Natural killer cell (primary cell): ENCODE data around the gene BOD1L2. TPM values are rescaled to one million over a fixed set of nuclear protein-coding genes. Genes with fewer than 3 reads are reported as not detected.

Experiments
- ATAC-seq, 3 donors: fragments of 150-1000 bp in 2 of 3; fragments of 200-7000 bp in 1 of 3; cut with Tn5 transposase; 1 replicate in 1 of 3; 2 replicates in 2 of 3; pipeline ENCODE4 v1.10.0; 2021; ENCODE audit warnings: mild to moderate bottlenecking in 2 of 3, moderate library complexity in 2 of 3
- DNase-seq, 2 donors: peaks; one replicate each; pipeline versions ENCODE4 v3.0.0 to v3.0.0-alpha.2; 2013 to 2021; ENCODE audit warnings: mixed read lengths in 1 of 2
- H3K27ac ChIP-seq: one replicate; pipeline ENCODE4 v1.5.1; 2013; ENCODE audit warnings: mild to moderate bottlenecking, low read length
- H3K27me3 ChIP-seq: one replicate; pipeline ENCODE4 v1.6.1; 2013; ENCODE audit warnings: low read length; ENCODE audit not compliant: control insufficient read depth, insufficient read depth
- H3K36me3 ChIP-seq: one replicate; pipeline ENCODE4 v1.6.1; 2013; ENCODE audit warnings: low read length; ENCODE audit not compliant: control insufficient read depth, insufficient read depth
- H3K4me1 ChIP-seq: one replicate; pipeline ENCODE4 v1.6.1; 2013; ENCODE audit warnings: low read length; ENCODE audit not compliant: control insufficient read depth, insufficient read depth
- H3K4me3 ChIP-seq: one replicate; pipeline ENCODE4 v1.5.1; 2013; ENCODE audit warnings: low read length
- H3K9me3 ChIP-seq: one replicate; pipeline ENCODE4 v1.6.1; 2013; ENCODE audit warnings: low read length; ENCODE audit not compliant: control insufficient read depth, insufficient read depth
- H3K27ac Mint-ChIP-seq, 2 donors: one replicate each; pipeline ENCODE4 v1.8.0; 2022; ENCODE audit warnings: mild to moderate bottlenecking in 2 of 2, mixed read lengths in 2 of 2, moderate library complexity in 1 of 2
- H3K27me3 Mint-ChIP-seq, 2 donors: one replicate each; pipeline ENCODE4 v1.8.0; 2022; ENCODE audit warnings: low read depth in 2 of 2, mixed read lengths in 2 of 2
- H3K36me3 Mint-ChIP-seq: one replicate; pipeline ENCODE4 v1.8.0; 2022; ENCODE audit warnings: mixed read lengths
- H3K4me1 Mint-ChIP-seq, 2 donors: one replicate each; pipeline ENCODE4 v1.8.0; 2022; ENCODE audit warnings: mixed read lengths in 2 of 2
- H3K4me3 Mint-ChIP-seq: one replicate; pipeline ENCODE4 v1.8.0; 2022; ENCODE audit warnings: mild to moderate bottlenecking, moderate library complexity, mixed read lengths
- H3K9me3 Mint-ChIP-seq, 2 donors: one replicate each; pipeline ENCODE4 v1.8.0; 2022; ENCODE audit warnings: mixed read lengths in 2 of 2
- WGBS: methylation state at CpG from one replicate; pipeline ENCODE4 v1.1.7; 2013; ENCODE audit warnings: missing lambda C conversion rate; ENCODE audit not compliant: insufficient coverage; 5-methylcytosine and 5-hydroxymethylcytosine counted together
- intact Hi-C: fragments of 100-400 bp; cut with micrococcal nuclease; formaldehyde crosslinking; loops from one replicate; pipeline ENCODE4 v1.14.2; 2022
- total RNA-seq, 4 donors: library from RNA; stranded (reverse); fragments of 120-200 nt in 1 of 4; gene quantifications; one replicate each; pipeline versions ENCODE4 v1.2.3 to v1.2.4, GENCODE V29; 2013 to 2022
- TF ChIP-seq, protein P1 (sequence below): fragments of 200-600 bp; IDR thresholded peaks from one replicate; pipeline ENCODE4 v1.8.0; 2022; ENCODE audit warnings: antibody characterized with exemption

The BOD1L2 gene
- total RNA-seq, 3 donors from 2014 or later (not counting 1 experiment from before 2014, with no cell fraction given), result not detected

DNA sequence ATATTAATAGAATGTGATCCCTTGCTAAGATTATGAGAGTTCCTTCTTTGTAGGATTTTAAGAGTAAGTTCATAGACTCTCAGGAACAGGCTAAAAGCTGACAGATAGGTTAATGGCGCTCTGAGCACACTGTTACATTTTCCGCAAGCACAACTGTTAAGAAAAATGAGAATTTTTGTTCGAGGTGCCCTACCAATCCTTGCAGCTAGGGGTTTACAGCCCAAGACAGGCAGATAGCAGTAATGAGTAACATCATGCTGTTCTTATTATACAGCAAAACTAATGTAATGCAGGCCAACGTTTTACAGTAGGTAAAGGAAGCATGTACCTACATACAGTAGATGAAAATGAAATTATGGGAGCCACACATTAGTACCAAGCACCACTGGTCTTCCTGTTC is 11.2 kb upstream of the BOD1L2 start:
- Mint-ChIP-seq H3K4me1 (no peaks in the 10 kb centered on the region), H3K27ac (no peak overlapping the region), H3K4me3 (no peak overlapping the region), H3K27me3 (peaks cover 0 to 4% of the 10 kb centered on the region in 2 donors), H3K36me3 (no peaks in the 10 kb centered on the region), H3K9me3 (no peaks in the 10 kb centered on the region)
- intact Hi-C loops, result no loop called here
- ATAC-seq (no peak), DNase-seq (no peak)
- Histone ChIP-seq H3K36me3 (no peaks in the 10 kb centered on the region), H3K4me3 (no peak overlapping the region), H3K4me1 (no peaks in the 10 kb centered on the region), H3K27ac (no peak overlapping the region), H3K9me3 (no peaks in the 10 kb centered on the region), H3K27me3 (no peaks in the 10 kb centered on the region)
- TF ChIP-seq, protein P1, sequence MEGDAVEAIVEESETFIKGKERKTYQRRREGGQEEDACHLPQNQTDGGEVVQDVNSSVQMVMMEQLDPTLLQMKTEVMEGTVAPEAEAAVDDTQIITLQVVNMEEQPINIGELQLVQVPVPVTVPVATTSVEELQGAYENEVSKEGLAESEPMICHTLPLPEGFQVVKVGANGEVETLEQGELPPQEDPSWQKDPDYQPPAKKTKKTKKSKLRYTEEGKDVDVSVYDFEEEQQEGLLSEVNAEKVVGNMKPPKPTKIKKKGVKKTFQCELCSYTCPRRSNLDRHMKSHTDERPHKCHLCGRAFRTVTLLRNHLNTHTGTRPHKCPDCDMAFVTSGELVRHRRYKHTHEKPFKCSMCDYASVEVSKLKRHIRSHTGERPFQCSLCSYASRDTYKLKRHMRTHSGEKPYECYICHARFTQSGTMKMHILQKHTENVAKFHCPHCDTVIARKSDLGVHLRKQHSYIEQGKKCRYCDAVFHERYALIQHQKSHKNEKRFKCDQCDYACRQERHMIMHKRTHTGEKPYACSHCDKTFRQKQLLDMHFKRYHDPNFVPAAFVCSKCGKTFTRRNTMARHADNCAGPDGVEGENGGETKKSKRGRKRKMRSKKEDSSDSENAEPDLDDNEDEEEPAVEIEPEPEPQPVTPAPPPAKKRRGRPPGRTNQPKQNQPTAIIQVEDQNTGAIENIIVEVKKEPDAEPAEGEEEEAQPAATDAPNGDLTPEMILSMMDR, result no peak
- 80% methylated on average over 3 of the region's 4 CpGs for WGBS

DNA sequence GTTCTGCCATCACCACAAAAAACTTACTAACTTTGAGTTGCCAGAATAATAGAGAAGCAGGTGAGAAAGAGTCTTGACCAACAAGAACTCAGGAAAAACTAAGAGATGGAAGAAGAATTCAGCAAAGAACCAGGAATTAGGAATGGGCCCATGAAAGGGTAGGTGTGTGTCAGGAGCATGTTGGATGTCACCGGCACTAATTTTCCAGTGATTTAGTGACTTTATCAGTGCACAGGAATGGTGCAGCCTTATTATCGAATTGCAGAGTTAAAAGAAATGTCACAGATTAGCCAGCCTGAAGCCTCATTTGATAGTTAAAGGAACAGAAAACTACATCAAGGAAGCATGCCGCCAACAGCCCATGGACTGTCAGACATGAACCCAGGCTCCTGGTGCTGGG is 9.0 kb upstream of the BOD1L2 start:
- Histone ChIP-seq H3K36me3 (no peaks in the 10 kb centered on the region), H3K9me3 (no peaks in the 10 kb centered on the region), H3K4me3 (no peak overlapping the region), H3K27ac (no peak overlapping the region), H3K27me3 (no peaks in the 10 kb centered on the region), H3K4me1 (no peaks in the 10 kb centered on the region)
- H3K9me3 Mint-ChIP-seq, result no peaks in the 10 kb centered on the region
- DNase-seq, result no peak
- no peak overlapping the region for H3K27ac Mint-ChIP-seq
- no peaks in the 10 kb centered on the region for H3K36me3 Mint-ChIP-seq
- WGBS, result 95% methylated on average over 3 of the region's 3 CpGs
- H3K4me1 Mint-ChIP-seq, result no peaks in the 10 kb centered on the region
- TF ChIP-seq, protein P1, result no peak
- no peak for ATAC-seq
- H3K27me3 Mint-ChIP-seq, result peaks cover 0 to 4% of the 10 kb centered on the region in 2 donors
- intact Hi-C loops, result no loop called here
- no peak overlapping the region for H3K4me3 Mint-ChIP-seq

DNA sequence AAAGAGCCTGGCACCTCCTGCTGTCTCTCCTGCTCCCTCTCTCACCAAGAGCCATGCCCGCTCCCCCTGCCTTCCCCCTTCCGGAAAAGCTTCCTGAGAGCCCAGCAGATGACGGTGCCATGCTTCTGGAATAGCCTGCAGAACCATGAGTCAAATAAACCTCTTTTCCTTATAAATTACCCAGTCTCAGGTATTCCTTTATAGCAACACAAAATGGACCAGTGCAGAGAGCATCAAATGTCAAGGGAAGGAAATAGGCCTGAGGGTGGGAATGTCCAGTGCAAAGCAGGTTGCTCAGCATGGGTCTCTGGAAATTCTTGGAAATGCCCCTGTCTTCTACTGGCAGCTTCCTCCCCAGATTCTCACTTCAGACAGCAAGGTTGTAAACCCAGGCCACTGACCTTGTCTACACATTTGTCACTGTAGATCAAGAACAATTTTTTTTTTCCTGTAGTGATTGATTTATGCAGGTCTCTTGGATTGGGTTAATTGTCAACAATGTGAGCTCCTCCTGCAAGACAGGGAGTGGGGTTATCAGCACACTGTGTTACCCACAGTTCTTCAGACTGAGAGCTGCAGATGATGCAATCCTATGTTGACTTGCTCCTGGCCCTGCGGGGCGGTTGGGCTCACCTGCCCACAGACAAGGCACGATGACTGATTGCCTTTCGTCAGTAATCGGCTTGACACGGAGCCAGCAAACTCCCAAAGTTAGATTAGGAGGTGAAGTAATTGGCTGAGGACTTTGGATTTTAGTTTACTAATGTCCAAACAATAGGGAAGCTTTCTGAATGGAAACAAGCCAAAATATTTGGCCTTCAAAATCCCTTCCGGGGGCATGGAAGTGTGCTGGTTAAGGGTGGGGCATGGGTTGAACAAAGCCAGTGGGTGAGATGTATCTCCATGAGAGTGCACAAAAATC is 5.4 kb upstream of the BOD1L2 start:
- H3K4me1 ChIP-seq, result no peaks in the 10 kb centered on the region
- no peaks in the 10 kb centered on the region for H3K36me3 Mint-ChIP-seq
- no peak overlapping the region for H3K4me3 Mint-ChIP-seq
- ATAC-seq (no peak), DNase-seq (no peak)
- H3K27ac Mint-ChIP-seq, result no peak overlapping the region
- 79% methylated on average over 10 of the region's 10 CpGs for WGBS
- no peaks in the 10 kb centered on the region for H3K27me3 ChIP-seq
- no peaks in the 10 kb centered on the region for H3K4me1 Mint-ChIP-seq
- no peak overlapping the region for H3K27ac ChIP-seq
- intact Hi-C loops, result no loop called here
- H3K27me3 Mint-ChIP-seq, result peaks cover 0 to 6% of the 10 kb centered on the region in 2 donors
- H3K9me3 ChIP-seq, result no peaks in the 10 kb centered on the region
- no peaks in the 10 kb centered on the region for H3K9me3 Mint-ChIP-seq
- TF ChIP-seq, protein P1, result no peak
- no peaks in the 10 kb centered on the region for H3K36me3 ChIP-seq
- no peak overlapping the region for H3K4me3 ChIP-seq
